Activated CD4-positive, alpha-beta T cell treated with anti-CD3 and anti-CD28 coated beads, Interleukin-10, Interleukin-2, amounts not matched to agents 100 ng/mL and 50 ng/mL, durations not matched to agents 16 hours and 8 hours (primary cell): ENCODE measurements around the gene B3GALNT2.
"Not testable (repeated sequence)": the region's sequence is repeated elsewhere in the genome, so short reads cannot be mapped to it uniquely, and the experiment has no call there.

Experiments
- DNase-seq: peaks from one replicate; pipeline ENCODE4 v3.0.0-alpha.2; 2020

B3GALNT2 gene

GRCh38 chr1:235504122-235504493 is at the start of gene B3GALNT2:
Gene B3GALNT2 (minus strand): TSS chr1:235504452. CDS start chr1:235504252, 200 bp downstream.
- DNase-seq, result no peak

GRCh38 chr1:235553112-235553551 is 48.9 kb upstream of the B3GALNT2 start:
- no peak for DNase-seq

- DNase-seq, result no peak
These were observed 48.0 kb upstream of the B3GALNT2 start for GRCh38 chr1:235552146-235552716.

- DNase-seq, result no peak
These were observed 45.3 kb upstream of the B3GALNT2 start for GRCh38 chr1:235549351-235550139.

- not testable (repeated sequence) for DNase-seq
These were observed 42.3 kb upstream of the B3GALNT2 start for GRCh38 chr1:235546369-235547155.

GRCh38 chr1:235545292-235545930 is 41.2 kb upstream of the B3GALNT2 start:
- DNase-seq, result no peak

- DNase-seq, result not testable (repeated sequence)
These were observed 38.6 kb upstream of the B3GALNT2 start for GRCh38 chr1:235542845-235543244.

- no peak for DNase-seq
These were observed 29.4 kb upstream of the B3GALNT2 start for GRCh38 chr1:235533476-235534168.

- DNase-seq, result no peak
These were observed 28.1 kb upstream of the B3GALNT2 start for GRCh38 chr1:235532360-235532759.

GRCh38 chr1:235527196-235527814 is 23.1 kb upstream of the B3GALNT2 start:
- DNase-seq, result no peak

- no peak for DNase-seq
These were observed 21.1 kb upstream of the B3GALNT2 start for GRCh38 chr1:235525314-235525713.

- no peak for DNase-seq
These were observed 12.7 kb upstream of the B3GALNT2 start for GRCh38 chr1:235516862-235517446.

GRCh38 chr1:235515844-235516512 is 11.7 kb upstream of the B3GALNT2 start:
- no peak for DNase-seq

GRCh38 chr1:235513495-235514366 is 9.5 kb upstream of the B3GALNT2 start:
- DNase-seq, result peak; percentile 66

- no peak for DNase-seq
These were observed 7.4 kb upstream of the B3GALNT2 start for GRCh38 chr1:235511470-235512240.

- DNase-seq, result no peak
These were observed 6.6 kb upstream of the B3GALNT2 start for GRCh38 chr1:235510823-235511222.

GRCh38 chr1:235507623-235508022 is 3.4 kb upstream of the B3GALNT2 start:
- no peak for DNase-seq

- DNase-seq, result peak; percentile 99
These were observed 406 bp upstream of the B3GALNT2 start for GRCh38 chr1:235504494-235505222.
